NCI-H2107 treated with DMSO at 0.1 percent for 48 hours (cell line): ENCODE results near the gene BBX.
"Not testable (repeated sequence)": the region's sequence is repeated elsewhere in the genome, so short reads cannot be mapped to it uniquely, and the experiment has no call there.

Experiments used
- DNase-seq: peaks from one replicate; lab custom pipeline; 2025; ENCODE audit not compliant: unreplicated experiment; lab: John Stamatoyannopoulos, UW

Gene BBX

DNA sequence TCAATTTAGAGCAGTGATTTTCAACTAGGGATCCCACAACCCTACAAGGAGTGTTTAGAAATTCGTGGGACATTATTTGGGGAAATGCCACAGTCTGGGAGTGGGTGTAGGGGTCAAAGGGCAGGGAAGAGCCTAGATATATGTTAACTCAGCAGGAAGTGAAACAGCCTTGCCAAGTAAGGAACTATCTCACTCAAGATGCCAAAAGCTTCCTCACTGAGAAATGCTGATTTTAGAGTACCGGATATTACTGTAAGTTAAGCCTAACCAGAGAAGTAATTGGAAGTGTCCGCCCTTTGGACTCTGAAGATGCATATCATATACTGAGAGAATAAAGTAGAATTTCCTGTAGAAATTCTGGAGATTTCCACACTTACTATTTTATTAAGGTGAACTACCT lies 158.6 kb downstream of the BBX start:
- DNase-seq, result no peak

DNA sequence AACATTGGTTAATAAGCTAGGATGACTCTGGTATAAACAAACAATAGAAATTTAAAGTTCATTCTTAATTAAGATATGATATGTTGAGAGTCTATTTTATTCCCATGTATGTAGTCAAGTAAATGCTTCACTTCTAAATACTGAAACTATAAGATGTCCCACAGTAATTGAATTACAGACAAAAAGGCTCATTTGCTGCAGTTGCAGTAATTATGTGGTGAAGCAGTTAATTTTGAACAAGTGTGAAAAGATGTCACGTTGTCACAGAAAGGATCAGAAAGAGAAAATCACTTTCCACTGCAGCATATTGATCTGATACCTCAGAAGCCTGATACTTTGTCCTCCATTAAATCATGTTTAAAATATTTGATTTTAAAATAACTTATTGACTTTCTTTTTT lies 159.8 kb downstream of the BBX start:
- no peak for DNase-seq

DNA sequence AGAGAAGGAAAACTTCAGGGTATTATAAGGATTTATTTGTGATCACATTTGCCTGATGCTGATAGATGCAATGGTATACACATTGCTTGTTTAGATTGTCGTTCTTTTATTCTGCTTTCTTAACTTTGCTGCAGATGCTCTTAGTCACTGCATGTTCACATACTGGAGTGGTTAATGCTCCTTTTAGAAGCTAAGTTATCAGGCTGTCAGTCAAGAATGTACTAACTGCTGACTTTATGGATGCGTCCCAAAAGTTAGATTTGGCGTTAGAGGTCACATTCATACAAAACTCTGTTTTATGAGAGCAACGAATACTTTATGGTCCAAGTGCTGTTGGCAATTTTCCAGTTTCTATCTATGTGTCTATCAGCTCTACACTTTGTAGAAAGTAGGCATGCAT lies 160.7 kb downstream of the BBX start:
- DNase-seq, result no peak

DNA sequence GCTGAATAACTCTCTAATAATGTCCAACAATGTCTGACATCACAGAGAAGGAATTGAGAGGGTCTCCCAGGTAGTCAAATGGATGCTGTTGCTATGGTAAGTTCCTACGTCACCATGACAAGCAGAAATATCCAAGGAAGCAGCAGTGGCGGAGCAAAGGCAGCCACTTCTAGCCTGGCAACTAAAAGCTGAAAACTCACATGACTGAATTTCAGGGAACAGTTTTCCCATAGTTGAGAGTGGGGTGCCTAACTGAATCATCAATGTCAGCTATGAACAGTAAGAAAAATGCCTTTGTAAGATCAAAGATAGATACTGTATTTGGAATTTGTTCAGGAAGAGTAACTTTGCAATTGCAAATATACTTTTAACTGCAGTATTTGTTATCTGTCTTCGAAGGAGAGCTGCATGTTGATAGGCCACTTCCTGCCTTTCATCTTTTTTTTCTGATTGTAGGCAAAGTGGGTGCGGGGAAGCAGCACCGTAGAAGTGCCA lies 161.7 kb downstream of the BBX start:
- DNase-seq, result no peak

GRCh38 chr3:107685383-107685782 lies 162.6 kb downstream of the BBX start:
- no peak for DNase-seq

- no peak for DNase-seq
Observed at GRCh38 chr3:107687056-107687581, 164.4 kb downstream of the BBX start.

GRCh38 chr3:107689355-107689754 lies 166.6 kb downstream of the BBX start:
- no peak for DNase-seq

- DNase-seq, result peak; percentile 14
Observed at GRCh38 chr3:107690522-107691138, 167.9 kb downstream of the BBX start.

- not testable (repeated sequence) for DNase-seq
Observed at GRCh38 chr3:107691984-107692383, 169.2 kb downstream of the BBX start.

GRCh38 chr3:107697348-107697747 lies 174.6 kb downstream of the BBX start:
- DNase-seq, result not testable (repeated sequence)

GRCh38 chr3:107697855-107698254 lies 175.1 kb downstream of the BBX start:
- not testable (repeated sequence) for DNase-seq

- no peak for DNase-seq
Observed at GRCh38 chr3:107699682-107700081, 176.9 kb downstream of the BBX start.

DNA sequence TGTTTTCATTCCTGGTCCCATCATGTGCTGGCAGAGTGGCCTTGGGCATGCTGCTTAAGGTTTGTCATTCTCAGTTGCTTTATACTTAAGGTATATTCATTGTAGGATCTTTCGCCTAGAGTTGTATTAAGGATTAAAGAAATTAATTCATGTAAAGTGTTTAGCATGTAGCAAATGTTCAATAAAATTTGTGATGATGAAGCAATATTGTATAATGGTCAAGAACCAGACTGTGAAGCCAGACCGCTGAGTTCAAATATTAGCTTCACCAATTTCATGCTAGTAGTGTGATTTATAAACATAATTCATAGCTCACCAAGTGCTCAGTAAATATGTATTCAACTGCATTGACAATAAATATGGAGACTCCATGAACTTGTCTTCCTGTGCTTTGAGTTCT lies 178.5 kb downstream of the BBX start:
- DNase-seq, result no peak

DNA sequence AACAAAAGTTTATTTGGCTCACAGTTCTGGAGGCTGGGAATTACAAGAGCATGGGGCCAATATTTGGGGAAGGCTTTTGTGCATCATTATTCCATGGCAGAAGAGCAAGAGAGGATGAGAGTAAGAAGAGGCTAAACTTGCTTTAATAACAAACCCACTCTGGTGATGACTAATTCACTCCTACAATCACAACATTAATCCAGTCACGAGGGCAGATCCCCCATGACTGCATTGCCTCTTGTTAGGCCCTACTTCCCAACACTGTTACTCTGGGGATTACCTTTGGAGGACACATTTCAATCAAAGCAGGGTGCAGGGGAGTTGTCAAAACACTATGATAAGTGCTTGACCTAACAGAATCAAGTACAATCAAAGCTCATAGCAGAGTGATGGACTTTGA lies 181.7 kb downstream of the BBX start:
- peak; percentile 39 for DNase-seq

DNA sequence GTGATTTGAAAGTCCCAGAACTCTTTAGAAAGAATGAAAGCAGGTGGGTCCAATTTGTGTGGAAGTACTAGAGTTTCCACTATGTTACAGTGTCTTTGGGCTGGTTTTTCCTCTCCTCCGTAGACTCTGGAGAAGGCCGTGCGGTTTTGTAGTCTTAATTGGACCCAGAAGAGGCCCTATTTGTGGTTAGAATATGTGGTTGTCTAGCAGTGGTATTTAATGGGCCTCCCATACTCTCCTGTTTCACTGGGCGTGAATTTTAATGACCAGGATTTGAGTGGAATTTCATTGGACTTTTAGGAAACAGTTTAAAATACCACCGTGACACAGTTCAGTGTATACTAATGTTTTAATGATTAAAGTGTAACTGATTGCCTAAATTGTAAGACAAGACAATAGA lies 182.3 kb downstream of the BBX start:
- DNase-seq, result peak; percentile 74

DNA sequence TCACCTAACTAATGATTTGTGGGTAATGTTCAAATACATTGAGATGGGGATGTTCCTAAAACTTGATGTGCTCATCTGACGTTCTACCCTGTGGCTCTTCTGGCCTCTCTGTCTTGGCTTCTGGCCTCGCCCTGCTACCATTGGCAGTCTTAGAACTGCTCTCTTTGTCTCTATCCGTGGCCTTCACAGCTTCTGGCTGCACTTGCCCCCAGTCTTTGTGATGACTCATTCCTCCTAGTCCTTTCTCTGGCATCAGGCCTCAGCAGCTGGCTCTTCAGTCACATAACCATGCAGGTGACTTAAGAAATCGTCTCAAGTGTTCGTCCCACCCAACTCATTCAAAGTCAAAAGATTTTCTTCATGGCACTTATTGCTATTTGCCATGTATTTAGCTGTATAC lies 188.1 kb downstream of the BBX start:
- DNase-seq, result no peak

GRCh38 chr3:107716734-107717133 lies 194.0 kb downstream of the BBX start:
- DNase-seq, result no peak

DNA sequence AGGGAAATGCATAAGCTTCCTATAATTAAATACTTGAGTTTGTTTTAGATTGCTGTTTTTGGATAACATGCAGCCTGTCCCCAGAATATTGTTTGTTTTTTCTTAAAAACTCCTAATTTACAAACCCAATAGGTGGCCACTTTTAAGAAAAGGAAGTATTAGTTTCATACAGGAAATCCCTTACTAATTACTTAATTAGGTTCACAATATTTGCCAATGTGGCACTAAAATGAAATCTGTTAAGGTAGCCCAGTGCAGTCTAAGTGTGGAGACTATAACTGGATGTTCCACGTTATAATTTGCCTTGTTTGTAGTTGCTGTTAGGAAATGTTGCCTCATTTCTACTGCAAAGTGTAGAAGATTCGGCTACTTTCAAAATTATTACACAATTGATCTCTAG lies 195.8 kb downstream of the BBX start:
- no peak for DNase-seq

DNA sequence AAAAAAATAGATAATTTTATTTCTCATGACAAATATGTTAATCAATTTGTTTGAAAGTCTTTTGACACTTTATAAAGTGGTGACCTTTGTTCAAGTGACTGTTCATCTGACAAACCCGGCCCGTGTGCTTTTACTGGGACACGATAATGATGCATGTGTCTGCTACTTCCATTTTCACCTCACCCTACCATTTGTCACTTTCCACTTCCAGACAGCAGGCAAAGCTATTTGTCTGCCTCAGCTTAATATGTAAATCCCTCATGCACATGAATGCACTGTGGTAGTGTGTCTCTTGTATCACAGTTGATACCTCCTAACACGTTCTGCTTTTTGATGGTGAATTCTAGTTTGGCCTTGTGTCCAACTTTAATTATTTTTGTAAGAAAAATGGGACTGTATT lies 204.3 kb downstream of the BBX start:
- no peak for DNase-seq

DNA sequence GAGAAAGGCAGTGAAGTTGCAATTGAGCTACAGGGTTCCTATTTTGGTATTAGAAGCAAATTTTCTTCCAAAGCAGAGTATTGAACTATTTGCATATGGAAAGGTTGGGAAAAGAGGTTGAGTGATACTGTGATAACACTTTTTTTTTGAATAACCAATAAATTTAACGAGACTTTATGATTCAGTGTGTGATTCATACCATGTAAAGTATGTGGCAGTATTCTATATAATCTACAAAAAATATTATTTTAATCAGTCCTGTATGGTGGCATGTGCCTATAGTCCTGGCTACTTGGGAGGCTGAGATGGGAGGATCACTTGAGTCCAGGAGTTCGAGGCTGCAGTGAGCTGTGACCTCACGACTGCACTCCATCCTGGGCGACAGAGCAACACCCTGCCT lies 206.9 kb downstream of the BBX start:
- DNase-seq, result no peak

DNA sequence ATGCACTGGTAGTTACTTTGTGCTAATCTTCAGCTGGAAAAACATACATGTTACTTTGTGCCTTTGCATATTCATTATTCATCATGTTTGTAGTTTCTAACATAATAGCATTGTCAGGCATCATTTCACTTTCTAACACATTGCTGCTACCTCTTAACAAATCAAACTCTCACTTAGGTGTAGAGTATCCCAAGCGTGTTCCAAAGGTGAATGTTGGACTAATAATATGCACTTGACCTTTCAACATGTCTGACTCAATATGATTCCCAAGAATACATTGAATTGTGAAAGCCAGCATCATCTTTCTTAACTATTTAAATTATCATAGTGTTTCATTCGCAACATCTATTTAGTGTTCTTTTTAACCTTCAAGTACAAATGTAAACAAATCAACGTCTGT lies 211.6 kb downstream of the BBX start:
- DNase-seq, result no peak

DNA sequence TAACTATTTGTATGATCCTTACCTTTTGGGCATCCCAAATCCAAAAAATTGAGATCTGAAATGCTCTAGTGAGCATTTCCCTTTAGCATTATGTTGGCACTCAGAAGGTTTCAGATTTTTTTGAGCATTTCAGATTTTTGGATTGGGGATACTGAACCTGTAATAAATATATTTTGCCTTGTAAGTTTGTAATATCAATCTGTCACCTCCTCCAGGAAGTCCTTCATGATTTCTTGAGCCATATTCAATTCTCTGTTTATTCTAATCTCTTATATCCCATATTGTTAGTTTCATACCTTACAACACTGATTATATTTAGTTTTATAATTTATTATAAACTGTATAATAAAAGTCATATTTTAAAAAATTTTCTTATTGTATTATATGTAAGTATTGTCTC lies 215.2 kb downstream of the BBX start:
- no peak for DNase-seq

GRCh38 chr3:107738486-107739183 lies 215.9 kb downstream of the BBX start:
- no peak for DNase-seq
